PC-3 (cell line): ENCODE results near the gene PTPN3. TPM values are rescaled to one million over a fixed set of nuclear protein-coding genes. Genes with fewer than 3 reads are reported as not detected.
A peak's percentile ranks its signal among the peaks of the same experiment; 100 is the strongest.

Experiments used
- ATAC-seq: fragments of 200-7000 bp; cut with Tn5 transposase; 2 replicates; pipeline ENCODE4 v1.9.1; 2020; ENCODE audit warnings: mild to moderate bottlenecking, moderate library complexity
- BruUV-seq: library from RNA; stranded (reverse); fragments of 400-500 nt; replicated peaks from 2 replicates; lab custom pipeline; 2021; lab: Mats Ljungman, UMichigan
- CTCF ChIA-PET: fragments of 300-600 bp; sonication (Branson Sonifier 250); formaldehyde crosslinking; loops from one replicate; lab custom pipeline; 2022; ENCODE audit warnings: antibody characterized with exemption; lab: Charles Lee
- POLR2A ChIA-PET: fragments of 300-600 bp; sonication (Branson Sonifier 250); formaldehyde crosslinking; loops from one replicate; lab custom pipeline; 2022; ENCODE audit warnings: antibody characterized with exemption; ENCODE audit not compliant: unreplicated experiment; lab: Charles Lee
- DNase-seq: peaks from one replicate; pipeline ENCODE4 v3.0.0-alpha.2; 2015
- H2AFZ ChIP-seq: fragments of 300-600 bp; sonication (generic); 2 replicates; pipeline ENCODE4 v1.6.0; 2016; ENCODE audit warnings: antibody characterized with exemption, low read length
- H3F3A ChIP-seq: fragments of 300-600 bp; sonication (generic); one replicate; pipeline ENCODE4 v1.6.0; 2017; ENCODE audit warnings: antibody characterized with exemption, low read length, control low read depth, mild to moderate bottlenecking; ENCODE audit not compliant: unreplicated experiment
- H3K27ac ChIP-seq: fragments of 300-600 bp; sonication (generic); 2 replicates; pipeline ENCODE4 v1.5.1; 2016; ENCODE audit warnings: mild to moderate bottlenecking, low read length
- H3K27me3 ChIP-seq: fragments of 300-600 bp; sonication (generic); 2 replicates; pipeline ENCODE4 v1.6.1; 2016; ENCODE audit warnings: low read length, mixed read lengths
- H3K36me3 ChIP-seq: fragments of 300-600 bp; sonication (generic); 2 replicates; pipeline ENCODE4 v1.6.1; 2016; ENCODE audit warnings: low read depth, mixed run types, low read length, mixed read lengths
- H3K4me1 ChIP-seq: fragments of 300-600 bp; sonication (generic); 2 replicates; pipeline ENCODE4 v1.5.1; 2016; ENCODE audit warnings: low read length; ENCODE audit not compliant: insufficient read depth
- H3K4me2 ChIP-seq: fragments of 300-600 bp; sonication (generic); 2 replicates; pipeline ENCODE4 v1.6.0; 2016; ENCODE audit warnings: low read length
- H3K4me3 ChIP-seq: fragments of 300-600 bp; sonication (generic); 2 replicates; pipeline ENCODE4 v1.5.1; 2016; ENCODE audit warnings: mild to moderate bottlenecking, low read length, mixed read lengths
- H3K79me2 ChIP-seq: fragments of 300-600 bp; sonication (generic); 2 replicates; pipeline ENCODE4 v1.6.1; 2017; ENCODE audit warnings: low read length, mixed read lengths
- H3K9ac ChIP-seq: fragments of 300-600 bp; sonication (generic); 2 replicates; pipeline ENCODE4 v1.6.0; 2016; ENCODE audit warnings: mild to moderate bottlenecking, low read length
- H3K9me2 ChIP-seq: fragments of 300-600 bp; sonication (generic); replicated peaks from 2 replicates; pipeline ENCODE4 v1.6.1; 2016; ENCODE audit warnings: mixed run types, low read length, mixed read lengths
- H3K9me3 ChIP-seq: fragments of 300-600 bp; sonication (generic); 2 replicates; pipeline ENCODE4 v1.6.1; 2016; ENCODE audit warnings: low read length, mixed read lengths
- H4K20me1 ChIP-seq: fragments of 300-600 bp; sonication (generic); 2 replicates; pipeline ENCODE4 v1.6.1; 2016; ENCODE audit warnings: low read length, mixed read lengths
- CTCF ChIP-seq: fragments of 300-600 bp; sonication (generic); conservative IDR thresholded peaks from 2 replicates; pipeline ENCODE4 v1.5.1; 2017; ENCODE audit warnings: antibody characterized with exemption, low read depth, mild to moderate bottlenecking, low read length
- EZH2 ChIP-seq: fragments of 300-600 bp; sonication (generic); IDR thresholded peaks from one replicate; pipeline ENCODE4 v1.6.1; 2017; ENCODE audit warnings: antibody characterized with exemption, mild to moderate bottlenecking, low read length; ENCODE audit not compliant: unreplicated experiment
- EZH2phosphoT487 ChIP-seq: fragments of 300-600 bp; sonication (generic); IDR thresholded peaks from 2 replicates; pipeline ENCODE4 v1.6.1; 2018; ENCODE audit warnings: mild to moderate bottlenecking, antibody characterized with exemption, low read length, borderline replicate concordance
- intact Hi-C: fragments of 100-400 bp; cut with micrococcal nuclease; formaldehyde crosslinking; loops from 2 replicates; pipeline ENCODE4 v1.9.0; 2023
- total RNA-seq: library from RNA; depleted of rRNA; stranded (reverse); fragments of >200 nt; gene quantifications from 2 replicates; pipeline ENCODE4 v1.2.3, GENCODE V29; 2014

PTPN3 gene
- total RNA-seq, 1 experiment from 2014 or later, result 8.4 TPM

- intact Hi-C loops, result no loop called here
- Histone ChIP-seq H3K27ac (no peak overlapping the region), H3K36me3 (no peaks in the 10 kb centered on the region), H3K4me3 (no peak overlapping the region), H3K9me2 (no peaks in the 10 kb centered on the region), H3K27me3 (no peaks in the 10 kb centered on the region), H4K20me1 (no peaks in the 10 kb centered on the region), H3K4me1 (no peaks in the 10 kb centered on the region), H3K9ac (no peak overlapping the region), H2AFZ (no peak overlapping the region), H3F3A (no peaks in the 10 kb centered on the region), H3K9me3 (no peaks in the 10 kb centered on the region), H3K4me2 (no peak overlapping the region), H3K79me2 (no peaks in the 10 kb centered on the region)
- no TSS peak for BruUV-seq
- ChIA-PET CTCF (no interaction called here), POLR2A (no interaction called here)
- ATAC-seq, result no peak
- DNase-seq, result no peak
- TF ChIP-seq EZH2, result no peak
- TF ChIP-seq CTCF, result no peak
- no peak for TF ChIP-seq EZH2phosphoT487
Measured at GRCh38 chr9:109416135-109416706, 81.9 kb downstream of the PTPN3 start.

- H3K36me3 ChIP-seq, result no peaks in the 10 kb centered on the region
- H3K9ac ChIP-seq, result no peak overlapping the region
- H4K20me1 ChIP-seq, result no peaks in the 10 kb centered on the region
- H3K9me3 ChIP-seq, result no peaks in the 10 kb centered on the region
- no peaks in the 10 kb centered on the region for H3F3A ChIP-seq
- CTCF ChIA-PET, result no interaction called here
- no peaks in the 10 kb centered on the region for H3K9me2 ChIP-seq
- DNase-seq (no peak), ATAC-seq (no peak)
- no peak overlapping the region for H3K4me3 ChIP-seq
- no peak overlapping the region for H3K4me2 ChIP-seq
- POLR2A ChIA-PET, result no interaction called here
- intact Hi-C loops, result no loop called here
- no TSS peak for BruUV-seq
- no peaks in the 10 kb centered on the region for H3K27me3 ChIP-seq
- no peak overlapping the region for H3K27ac ChIP-seq
- no peaks in the 10 kb centered on the region for H3K4me1 ChIP-seq
- H2AFZ ChIP-seq, result no peak overlapping the region
- TF ChIP-seq EZH2phosphoT487 (no peak), CTCF (no peak), EZH2 (no peak)
- H3K79me2 ChIP-seq, result no peaks in the 10 kb centered on the region
Measured at GRCh38 chr9:109414125-109414785, 83.9 kb downstream of the PTPN3 start.

- no peaks in the 10 kb centered on the region for H3K36me3 ChIP-seq
- POLR2A ChIA-PET, result no interaction called here
- no peaks in the 10 kb centered on the region for H3F3A ChIP-seq
- no peaks in the 10 kb centered on the region for H3K9me3 ChIP-seq
- peak; percentile 15 for DNase-seq
- no peaks in the 10 kb centered on the region for H3K4me1 ChIP-seq
- no peaks in the 10 kb centered on the region for H3K79me2 ChIP-seq
- TF ChIP-seq EZH2 (no peak), CTCF (peak; percentile 64), EZH2phosphoT487 (no peak)
- no peak for ATAC-seq
- no peak overlapping the region for H3K9ac ChIP-seq
- no peak overlapping the region for H3K4me2 ChIP-seq
- no peaks in the 10 kb centered on the region for H3K27me3 ChIP-seq
- CTCF ChIA-PET, result interaction anchor here (0.7 kb wide), 2 partner anchors 28 to 210 kb away, joined by 3 to 5 read pairs; no protein-coding TSS in a partner anchor
- no peak overlapping the region for H2AFZ ChIP-seq
- no peak overlapping the region for H3K27ac ChIP-seq
- intact Hi-C loops, result no loop called here
- H3K4me3 ChIP-seq, result no peak overlapping the region
- BruUV-seq, result no TSS peak
- H4K20me1 ChIP-seq, result no peaks in the 10 kb centered on the region
- H3K9me2 ChIP-seq, result no peaks in the 10 kb centered on the region
Measured at GRCh38 chr9:109411798-109412352, 86.2 kb downstream of the PTPN3 start.
